Esophagus muscularis mucosa (tissue), 4 donors: Measurements from ENCODE around the gene IRAG1.

ENCODE experiments used
- EP300 ChIP-seq: sonication (generic); formaldehyde crosslinking; IDR thresholded peaks from one replicate; pipeline ENCODE4 v1.6.1; 2017; ENCODE audit warnings: antibody characterized with exemption
- POLR2A ChIP-seq: fragments of 450-650 bp; IDR thresholded peaks from one replicate; pipeline ENCODE4 v1.6.1; 2017; ENCODE audit warnings: antibody characterized with exemption, moderate library complexity, mild to moderate bottlenecking, low read depth
- TF ChIP-seq, protein P1 (sequence below), 3 experiments: fragments of 200-600 bp in 2 of 3; fragments of 450-650 bp in 1 of 3; sonication (generic) in 2 of 3; IDR thresholded peaks; one replicate each; pipeline ENCODE4 v1.5.1; 2017 to 2019; ENCODE audit warnings: antibody characterized with exemption in 3 of 3, mild to moderate bottlenecking in 2 of 3, moderate library complexity in 1 of 3

DNA sequence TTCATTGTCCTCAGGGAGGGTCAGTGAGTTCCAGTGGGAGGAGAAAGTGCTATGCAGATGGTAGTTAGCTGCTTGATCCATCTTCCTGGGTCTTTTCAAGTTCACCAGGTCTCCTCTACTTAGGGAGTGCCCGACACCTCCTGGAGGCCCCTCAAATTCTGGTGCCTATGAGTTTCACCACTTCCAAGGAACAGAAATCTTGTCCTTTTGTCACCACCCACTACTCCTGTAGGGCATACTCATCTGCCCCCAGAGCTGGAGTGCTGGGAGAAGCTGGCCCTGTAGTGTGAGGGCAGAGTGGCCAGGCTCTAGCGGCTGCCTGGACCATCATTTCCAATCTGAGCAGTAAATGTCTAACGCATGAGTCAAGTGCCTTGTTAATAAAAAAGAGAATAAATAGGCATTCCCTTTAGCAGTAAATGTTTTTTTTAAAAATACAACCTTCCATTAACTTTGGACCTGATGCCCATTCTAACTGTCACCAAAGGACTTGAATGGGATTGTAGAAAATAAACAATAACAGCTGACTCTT lies 12.5 kb downstream of the IRAG1 start:
- TF ChIP-seq, protein P1, sequence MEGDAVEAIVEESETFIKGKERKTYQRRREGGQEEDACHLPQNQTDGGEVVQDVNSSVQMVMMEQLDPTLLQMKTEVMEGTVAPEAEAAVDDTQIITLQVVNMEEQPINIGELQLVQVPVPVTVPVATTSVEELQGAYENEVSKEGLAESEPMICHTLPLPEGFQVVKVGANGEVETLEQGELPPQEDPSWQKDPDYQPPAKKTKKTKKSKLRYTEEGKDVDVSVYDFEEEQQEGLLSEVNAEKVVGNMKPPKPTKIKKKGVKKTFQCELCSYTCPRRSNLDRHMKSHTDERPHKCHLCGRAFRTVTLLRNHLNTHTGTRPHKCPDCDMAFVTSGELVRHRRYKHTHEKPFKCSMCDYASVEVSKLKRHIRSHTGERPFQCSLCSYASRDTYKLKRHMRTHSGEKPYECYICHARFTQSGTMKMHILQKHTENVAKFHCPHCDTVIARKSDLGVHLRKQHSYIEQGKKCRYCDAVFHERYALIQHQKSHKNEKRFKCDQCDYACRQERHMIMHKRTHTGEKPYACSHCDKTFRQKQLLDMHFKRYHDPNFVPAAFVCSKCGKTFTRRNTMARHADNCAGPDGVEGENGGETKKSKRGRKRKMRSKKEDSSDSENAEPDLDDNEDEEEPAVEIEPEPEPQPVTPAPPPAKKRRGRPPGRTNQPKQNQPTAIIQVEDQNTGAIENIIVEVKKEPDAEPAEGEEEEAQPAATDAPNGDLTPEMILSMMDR (IDR thresholded peaks at IDR 0.05): no peak
- TF ChIP-seq POLR2A (no peak), EP300 (no peak)
